Measurements from ENCODE around the gene RAP1GAP2.

DNA sequence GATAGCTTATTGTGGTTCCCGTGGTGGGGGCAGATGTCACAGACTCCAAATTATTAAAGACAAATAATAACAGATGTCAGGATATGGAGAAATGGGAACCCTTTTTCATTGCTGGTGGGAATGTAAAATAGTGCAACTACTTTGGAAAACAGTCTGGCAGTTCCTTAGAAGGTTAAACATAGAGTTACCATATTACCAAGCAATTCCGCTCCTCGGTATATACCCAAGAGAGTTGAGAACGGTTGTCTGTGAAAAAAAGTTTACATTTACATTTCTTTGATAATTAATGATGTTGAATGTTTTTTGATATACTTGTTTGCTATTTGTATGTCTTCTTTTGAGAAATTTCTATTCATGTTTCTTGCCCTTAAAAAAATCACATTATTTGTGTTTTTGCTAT lies 226.0 kb downstream of the RAP1GAP2 start:
- TF ChIP-seq, protein P1, sequence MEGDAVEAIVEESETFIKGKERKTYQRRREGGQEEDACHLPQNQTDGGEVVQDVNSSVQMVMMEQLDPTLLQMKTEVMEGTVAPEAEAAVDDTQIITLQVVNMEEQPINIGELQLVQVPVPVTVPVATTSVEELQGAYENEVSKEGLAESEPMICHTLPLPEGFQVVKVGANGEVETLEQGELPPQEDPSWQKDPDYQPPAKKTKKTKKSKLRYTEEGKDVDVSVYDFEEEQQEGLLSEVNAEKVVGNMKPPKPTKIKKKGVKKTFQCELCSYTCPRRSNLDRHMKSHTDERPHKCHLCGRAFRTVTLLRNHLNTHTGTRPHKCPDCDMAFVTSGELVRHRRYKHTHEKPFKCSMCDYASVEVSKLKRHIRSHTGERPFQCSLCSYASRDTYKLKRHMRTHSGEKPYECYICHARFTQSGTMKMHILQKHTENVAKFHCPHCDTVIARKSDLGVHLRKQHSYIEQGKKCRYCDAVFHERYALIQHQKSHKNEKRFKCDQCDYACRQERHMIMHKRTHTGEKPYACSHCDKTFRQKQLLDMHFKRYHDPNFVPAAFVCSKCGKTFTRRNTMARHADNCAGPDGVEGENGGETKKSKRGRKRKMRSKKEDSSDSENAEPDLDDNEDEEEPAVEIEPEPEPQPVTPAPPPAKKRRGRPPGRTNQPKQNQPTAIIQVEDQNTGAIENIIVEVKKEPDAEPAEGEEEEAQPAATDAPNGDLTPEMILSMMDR (IDR thresholded peaks at IDR 0.05): no peak
- TF ChIP-seq POLR2A (IDR thresholded peaks at IDR 0.05): no peak
- TF ChIP-seq EP300 (IDR thresholded peaks at IDR 0.05): no peak
- TF ChIP-seq POLR2AphosphoS5 (IDR thresholded peaks at IDR 0.05): no peak

Data from sigmoid colon (tissue), 4 donors.